Parathyroid adenoma (tissue), 2 donors: ENCODE results near the gene ABCA6.
"Not testable (repeated sequence)": the region's sequence is repeated elsewhere in the genome, so short reads cannot be mapped to it uniquely, and the experiment has no call there.

Source experiments
- H2AFZ ChIP-seq: fragments of 300-600 bp; sonication (generic); one replicate; pipeline ENCODE4 v1.7.0; 2017; ENCODE audit warnings: antibody characterized with exemption, mild to moderate bottlenecking
- H3K27ac ChIP-seq: fragments of 300-600 bp; sonication (generic); one replicate; pipeline ENCODE4 v1.7.0; 2017
- H3K27me3 ChIP-seq: fragments of 300-600 bp; sonication (generic); one replicate; pipeline ENCODE4 v1.7.0; 2017; ENCODE audit warnings: low read length; ENCODE audit not compliant: control insufficient read depth, insufficient read depth
- H3K36me3 ChIP-seq: fragments of 300-600 bp; sonication (generic); one replicate; pipeline ENCODE4 v1.7.0; 2017; ENCODE audit warnings: low read length; ENCODE audit not compliant: control insufficient read depth, insufficient read depth
- H3K4me1 ChIP-seq: fragments of 300-600 bp; sonication (generic); one replicate; pipeline ENCODE4 v1.7.0; 2017; ENCODE audit warnings: control low read depth
- H3K4me2 ChIP-seq: fragments of 300-600 bp; sonication (generic); one replicate; pipeline ENCODE4 v1.7.0; 2017; ENCODE audit warnings: low read length
- H3K4me3 ChIP-seq: fragments of 300-600 bp; sonication (generic); one replicate; pipeline ENCODE4 v1.7.0; 2017; ENCODE audit warnings: low read depth, low read length
- H3K79me2 ChIP-seq: fragments of 300-600 bp; sonication (generic); one replicate; pipeline ENCODE4 v1.7.0; 2017; ENCODE audit warnings: control low read depth
- H3K9ac ChIP-seq: fragments of 300-600 bp; sonication (generic); one replicate; pipeline ENCODE4 v1.7.0; 2017; ENCODE audit warnings: mild to moderate bottlenecking
- H3K9me3 ChIP-seq: fragments of 300-600 bp; sonication (generic); one replicate; pipeline ENCODE4 v1.7.0; 2017; ENCODE audit warnings: low read length; ENCODE audit not compliant: control insufficient read depth
- TF ChIP-seq, protein P1 (sequence below): fragments of 300-600 bp; sonication (generic); IDR thresholded peaks from one replicate; pipeline ENCODE4 v1.7.0; 2017; ENCODE audit warnings: antibody characterized with exemption, mild to moderate bottlenecking
- donor health status: primary hyperparathyroidism.

The ABCA6 gene

GRCh38 chr17:69086641-69087040 is 55.1 kb downstream of the ABCA6 start:
- Histone ChIP-seq H3K4me2 (no peak overlapping the region), H3K4me1 (no peaks in the 10 kb centered on the region), H3K4me3 (no peak overlapping the region), H3K79me2 (no peaks in the 10 kb centered on the region), H2AFZ (no peak overlapping the region), H3K27ac (no peak overlapping the region), H3K9ac (no peak overlapping the region), H3K27me3 (no peaks in the 10 kb centered on the region), H3K36me3 (no peaks in the 10 kb centered on the region), H3K9me3 (no peaks in the 10 kb centered on the region)
- TF ChIP-seq, protein P1, sequence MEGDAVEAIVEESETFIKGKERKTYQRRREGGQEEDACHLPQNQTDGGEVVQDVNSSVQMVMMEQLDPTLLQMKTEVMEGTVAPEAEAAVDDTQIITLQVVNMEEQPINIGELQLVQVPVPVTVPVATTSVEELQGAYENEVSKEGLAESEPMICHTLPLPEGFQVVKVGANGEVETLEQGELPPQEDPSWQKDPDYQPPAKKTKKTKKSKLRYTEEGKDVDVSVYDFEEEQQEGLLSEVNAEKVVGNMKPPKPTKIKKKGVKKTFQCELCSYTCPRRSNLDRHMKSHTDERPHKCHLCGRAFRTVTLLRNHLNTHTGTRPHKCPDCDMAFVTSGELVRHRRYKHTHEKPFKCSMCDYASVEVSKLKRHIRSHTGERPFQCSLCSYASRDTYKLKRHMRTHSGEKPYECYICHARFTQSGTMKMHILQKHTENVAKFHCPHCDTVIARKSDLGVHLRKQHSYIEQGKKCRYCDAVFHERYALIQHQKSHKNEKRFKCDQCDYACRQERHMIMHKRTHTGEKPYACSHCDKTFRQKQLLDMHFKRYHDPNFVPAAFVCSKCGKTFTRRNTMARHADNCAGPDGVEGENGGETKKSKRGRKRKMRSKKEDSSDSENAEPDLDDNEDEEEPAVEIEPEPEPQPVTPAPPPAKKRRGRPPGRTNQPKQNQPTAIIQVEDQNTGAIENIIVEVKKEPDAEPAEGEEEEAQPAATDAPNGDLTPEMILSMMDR: no peak

GRCh38 chr17:69084911-69085310 is 56.8 kb downstream of the ABCA6 start:
- Histone ChIP-seq H3K4me1 (no peaks in the 10 kb centered on the region), H3K79me2 (no peaks in the 10 kb centered on the region), H3K4me3 (no peak overlapping the region), H3K9me3 (no peaks in the 10 kb centered on the region), H3K9ac (no peak overlapping the region), H3K36me3 (no peaks in the 10 kb centered on the region), H2AFZ (no peak overlapping the region), H3K27ac (no peak overlapping the region), H3K4me2 (no peak overlapping the region), H3K27me3 (no peaks in the 10 kb centered on the region)
- TF ChIP-seq, protein P1: peak; percentile 8

- TF ChIP-seq, protein P1: no peak
- H3K9me3 ChIP-seq: no peaks in the 10 kb centered on the region
- H3K9ac ChIP-seq: no peak overlapping the region
- no peaks in the 10 kb centered on the region for H3K79me2 ChIP-seq
- H3K27ac ChIP-seq: no peak overlapping the region
- H3K4me1 ChIP-seq: no peaks in the 10 kb centered on the region
- H3K36me3 ChIP-seq: no peaks in the 10 kb centered on the region
- H3K4me3 ChIP-seq: no peak overlapping the region
- no peaks in the 10 kb centered on the region for H3K27me3 ChIP-seq
- no peak overlapping the region for H2AFZ ChIP-seq
- H3K4me2 ChIP-seq: no peak overlapping the region
Measured at GRCh38 chr17:69082696-69083095, 59.0 kb downstream of the ABCA6 start.

DNA sequence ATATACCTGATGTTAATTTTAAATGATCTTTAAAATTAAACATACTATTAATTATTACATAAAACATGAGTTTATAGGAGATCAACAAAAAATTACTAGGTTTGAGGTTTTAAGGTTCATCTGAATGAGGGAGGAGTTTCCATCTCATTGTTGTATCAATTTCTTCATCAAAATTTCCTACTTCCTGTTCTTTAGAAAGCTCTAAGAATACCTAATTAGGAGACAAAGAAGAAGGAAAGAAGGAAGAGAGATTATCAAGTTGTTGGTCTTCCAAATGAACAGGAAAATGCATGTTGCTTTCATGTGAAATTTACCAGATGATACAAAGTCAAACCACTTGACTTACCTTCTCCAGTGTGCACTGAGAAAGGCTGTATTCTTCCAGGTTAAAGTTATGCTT is 62.8 kb downstream of the ABCA6 start:
- Histone ChIP-seq H3K79me2 (no peaks in the 10 kb centered on the region), H3K4me1 (no peaks in the 10 kb centered on the region), H3K36me3 (no peaks in the 10 kb centered on the region), H3K4me3 (no peak overlapping the region), H3K27ac (no peak overlapping the region), H3K27me3 (no peaks in the 10 kb centered on the region), H3K4me2 (no peak overlapping the region), H3K9me3 (no peaks in the 10 kb centered on the region), H3K9ac (no peak overlapping the region), H2AFZ (no peak overlapping the region)
- TF ChIP-seq, protein P1: no peak

GRCh38 chr17:69075823-69076222 is 65.9 kb downstream of the ABCA6 start:
- no peaks in the 10 kb centered on the region for H3K27me3 ChIP-seq
- no peak overlapping the region for H2AFZ ChIP-seq
- H3K4me3 ChIP-seq: no peak overlapping the region
- TF ChIP-seq, protein P1: no peak
- H3K27ac ChIP-seq: no peak overlapping the region
- no peaks in the 10 kb centered on the region for H3K36me3 ChIP-seq
- H3K79me2 ChIP-seq: no peaks in the 10 kb centered on the region
- no peak overlapping the region for H3K4me2 ChIP-seq
- no peaks in the 10 kb centered on the region for H3K9me3 ChIP-seq
- no peak overlapping the region for H3K9ac ChIP-seq
- H3K4me1 ChIP-seq: no peaks in the 10 kb centered on the region

- not testable (repeated sequence) for H3K79me2 ChIP-seq, H3K9ac ChIP-seq, H3K4me1 ChIP-seq, H3K4me2 ChIP-seq, H3K4me3 ChIP-seq, H3K27ac ChIP-seq, H3K9me3 ChIP-seq, H3K36me3 ChIP-seq, H2AFZ ChIP-seq, H3K27me3 ChIP-seq
Measured at GRCh38 chr17:69073392-69073791, 68.3 kb downstream of the ABCA6 start.

GRCh38 chr17:69072803-69073256 is 68.9 kb downstream of the ABCA6 start:
- not testable (repeated sequence) for H3K4me1 ChIP-seq, H3K27me3 ChIP-seq, H3K79me2 ChIP-seq, H3K4me3 ChIP-seq, H3K9ac ChIP-seq, H3K9me3 ChIP-seq, H2AFZ ChIP-seq, H3K27ac ChIP-seq, H3K36me3 ChIP-seq, H3K4me2 ChIP-seq
